Panc1 (cell line): ENCODE data around the gene GTF3A. TPM values are rescaled to one million over a fixed set of nuclear protein-coding genes. Genes with fewer than 3 reads are reported as not detected.

ENCODE experiments used
- ATAC-seq: fragments of 200-7000 bp; cut with Tn5 transposase; 2 replicates; pipeline ENCODE4 v1.9.1; 2020; ENCODE audit warnings: mild to moderate bottlenecking, moderate library complexity
- BruUV-seq: library from RNA; stranded (reverse); fragments of 400-500 nt; replicated peaks from 2 replicates; lab custom pipeline; 2021; lab: Mats Ljungman, UMichigan
- CTCF ChIA-PET: fragments of 300-600 bp; sonication (Branson Sonifier 250); formaldehyde crosslinking; loops from one replicate; lab custom pipeline; 2022; ENCODE audit warnings: antibody characterized with exemption; lab: Charles Lee
- POLR2A ChIA-PET: fragments of 300-600 bp; sonication (Branson Sonifier 250); formaldehyde crosslinking; loops from one replicate; lab custom pipeline; 2022; ENCODE audit warnings: antibody characterized with exemption; lab: Charles Lee
- DNase-seq: peaks from one replicate; pipeline ENCODE4 v3.0.0-alpha.2; 2010; ENCODE audit warnings: low read depth, low spot score
- H3K27ac ChIP-seq: 2 replicates; pipeline ENCODE4 v1.5.1; 2011; ENCODE audit warnings: mild to moderate bottlenecking, low read length, inconsistent platforms
- H3K27me3 ChIP-seq: fragments of 200-500 bp; sonication (Bioruptor generic); 2 replicates; pipeline ENCODE4 v1.6.0; 2014; ENCODE audit warnings: low read length, inconsistent platforms; ENCODE audit not compliant: control insufficient read depth, insufficient read depth
- H3K36me3 ChIP-seq: fragments of 200-500 bp; sonication (Bioruptor generic); 2 replicates; pipeline ENCODE4 v1.5.1; 2014; ENCODE audit warnings: inconsistent platforms, mild to moderate bottlenecking, low read length, moderate library complexity; ENCODE audit not compliant: control insufficient read depth, insufficient read depth
- H3K4me1 ChIP-seq: 2 replicates; pipeline ENCODE4 v1.5.1; 2011; ENCODE audit warnings: inconsistent platforms, mild to moderate bottlenecking, low read length, moderate library complexity; ENCODE audit not compliant: control insufficient read depth, insufficient read depth
- H3K4me3 ChIP-seq, 2 experiments: 2 replicates each; pipeline ENCODE4 v1.5.1; 2011 to 2012; ENCODE audit warnings: low read depth in 2 of 2, low read length in 2 of 2, mild to moderate bottlenecking in 2 of 2, inconsistent platforms in 1 of 2, moderate library complexity in 1 of 2
- H3K9me3 ChIP-seq: fragments of 200-500 bp; sonication (Bioruptor generic); 2 replicates; pipeline ENCODE4 v1.5.1; 2014; ENCODE audit warnings: low read depth, mild to moderate bottlenecking, inconsistent platforms, low read length, moderate library complexity; ENCODE audit not compliant: control insufficient read depth, insufficient read depth
- CTCF ChIP-seq: fragments of 450-650 bp; IDR thresholded peaks from 2 replicates; pipeline ENCODE4 v1.5.1; 2017; ENCODE audit warnings: mild to moderate bottlenecking
- POLR2AphosphoS5 ChIP-seq: IDR thresholded peaks from 2 replicates; pipeline ENCODE4 v1.6.1; 2012; ENCODE audit warnings: mild to moderate bottlenecking, low read depth, low read length, moderate library complexity
- REST ChIP-seq, 2 experiments: IDR thresholded peaks; 2 replicates each; pipeline ENCODE4 v1.6.1; 2011 to 2012; ENCODE audit warnings: low read depth in 2 of 2, control low read depth in 1 of 2, low read length in 1 of 2, mild to moderate bottlenecking in 1 of 2, moderate library complexity in 1 of 2; ENCODE audit not compliant: insufficient read depth in 1 of 2
- SIN3A ChIP-seq: IDR thresholded peaks from 2 replicates; pipeline ENCODE4 v1.6.1; 2012; ENCODE audit warnings: low read depth, mild to moderate bottlenecking, low read length, moderate library complexity, borderline replicate concordance; ENCODE audit not compliant: insufficient read depth
- TCF7L2 ChIP-seq: IDR thresholded peaks from 2 replicates; pipeline ENCODE4 v1.6.1; 2011; ENCODE audit warnings: mild to moderate bottlenecking, low read depth, low read length, inconsistent platforms
- in situ Hi-C: cut with HindIII; loops from 2 replicates; pipeline ENCODE4 v1.10.0; 2016; ENCODE audit warnings: low sequenced_read_pairs, low pct_unique_long_range_greater_than_20kb
- intact Hi-C: fragments of 100-400 bp; cut with micrococcal nuclease; formaldehyde crosslinking; loops from one replicate; pipeline ENCODE4 v1.10.0; 2022; ENCODE audit not compliant: unreplicated experiment
- total RNA-seq: library from RNA; stranded (reverse); gene quantifications from one replicate; pipeline ENCODE4 v1.2.1, GENCODE V29; 2021; ENCODE audit not compliant: unreplicated experiment

GTF3A gene
- total RNA-seq, 1 experiment from 2014 or later = 111 TPM

- no peak overlapping the region for H3K4me3 ChIP-seq
- CTCF ChIA-PET = no interaction called here
- in situ Hi-C loops (no loop called here), intact Hi-C loops (no loop called here)
- H3K9me3 ChIP-seq = no peaks in the 10 kb centered on the region
- H3K27ac ChIP-seq = no peak overlapping the region
- TF ChIP-seq REST (IDR thresholded peaks at IDR 0.05; ENCODE audit: insufficient read depth in 1 of 2, low read depth in 2 of 2, low read length in 1 of 2) (no peak), TCF7L2 (no peak), POLR2AphosphoS5 (no peak)
- POLR2A ChIA-PET = no interaction called here
- ATAC-seq (no peak), DNase-seq (no peak)
- BruUV-seq = no TSS peak
- no peaks in the 10 kb centered on the region for H3K4me1 ChIP-seq
- H3K27me3 ChIP-seq = no peaks in the 10 kb centered on the region
- no peaks in the 10 kb centered on the region for H3K36me3 ChIP-seq
These were observed 42.1 kb downstream of the GTF3A start for GRCh38 chr13:27466513-27466912.

- Histone ChIP-seq H3K4me1 (no peaks in the 10 kb centered on the region), H3K4me3 (no peak overlapping the region), H3K36me3 (no peaks in the 10 kb centered on the region), H3K27ac (no peak overlapping the region), H3K9me3 (no peaks in the 10 kb centered on the region), H3K27me3 (no peaks in the 10 kb centered on the region)
- TF ChIP-seq TCF7L2 = no peak
- no peak for TF ChIP-seq CTCF
- no peak for TF ChIP-seq REST (IDR thresholded peaks at IDR 0.05; ENCODE audit: insufficient read depth in 1 of 2, low read depth in 2 of 2, low read length in 1 of 2)
- no peak for TF ChIP-seq SIN3A
- TF ChIP-seq POLR2AphosphoS5 = no peak
- CTCF ChIA-PET = no interaction called here
- POLR2A ChIA-PET = no interaction called here
- BruUV-seq = no TSS peak
- no peak for ATAC-seq
- intact Hi-C loops (no loop called here), in situ Hi-C loops (no loop called here)
- DNase-seq = no peak
These were observed 45.8 kb downstream of the GTF3A start for GRCh38 chr13:27470075-27470820.
